ENCODE results near the gene MRPL10.
A peak's percentile ranks its signal among the peaks of the same experiment; 100 is the strongest.

MRPL10 gene

DNA sequence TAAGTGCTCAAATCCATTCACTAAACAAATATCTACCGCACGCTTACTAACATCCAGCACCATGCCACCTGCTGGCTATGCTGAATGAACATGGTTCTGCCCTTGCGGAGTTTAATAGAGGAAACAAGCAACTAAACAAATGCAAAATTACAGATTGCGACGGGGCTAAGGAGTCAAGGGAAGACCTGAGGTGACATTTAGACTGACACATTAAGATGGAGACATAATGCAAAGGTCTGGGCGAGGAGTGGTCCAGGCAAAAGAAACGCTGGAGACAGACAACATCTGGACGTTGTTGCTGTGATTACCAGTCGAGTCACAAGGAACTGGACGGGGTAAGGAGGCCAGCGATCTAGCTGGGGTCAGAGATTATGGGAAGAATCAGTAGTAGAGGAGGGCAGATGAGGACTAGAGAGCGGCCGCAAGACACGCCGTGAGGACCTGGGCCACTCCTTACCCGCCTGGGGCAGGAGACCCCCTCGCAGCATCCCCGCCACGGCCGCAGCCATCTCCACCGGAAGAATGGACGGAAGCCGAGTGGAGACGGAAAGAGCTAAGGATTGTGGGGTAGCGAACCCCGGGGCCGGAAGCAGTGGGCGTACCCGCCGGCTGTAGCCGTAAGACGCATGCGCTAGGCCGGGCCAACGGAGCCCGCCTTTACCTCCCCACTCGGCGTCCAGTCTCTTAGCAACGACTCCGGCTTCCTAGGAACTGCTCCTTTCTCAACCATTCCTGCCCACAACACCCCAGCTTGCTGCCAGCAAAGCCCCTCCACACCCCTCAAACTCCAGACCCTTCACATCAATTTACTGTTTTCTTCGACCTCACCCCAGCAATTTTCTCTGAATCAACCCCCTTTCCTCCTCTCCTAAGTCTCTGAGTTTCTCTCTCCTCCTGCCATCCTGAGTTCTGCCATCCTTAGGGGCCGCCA, at the start of gene MRPL10, which contains the start of gene LRRC46:
TSS of gene MRPL10 (minus strand) at position 539 of the 931 bp plus-strand sequence. CDS start at position 509, 30 bp downstream.
TSS of gene LRRC46 (plus strand) at position 668 of the 931 bp plus-strand sequence. CDS start 320 bp downstream, outside the sequence.
- DNase-seq: peak; percentile 97

DNA sequence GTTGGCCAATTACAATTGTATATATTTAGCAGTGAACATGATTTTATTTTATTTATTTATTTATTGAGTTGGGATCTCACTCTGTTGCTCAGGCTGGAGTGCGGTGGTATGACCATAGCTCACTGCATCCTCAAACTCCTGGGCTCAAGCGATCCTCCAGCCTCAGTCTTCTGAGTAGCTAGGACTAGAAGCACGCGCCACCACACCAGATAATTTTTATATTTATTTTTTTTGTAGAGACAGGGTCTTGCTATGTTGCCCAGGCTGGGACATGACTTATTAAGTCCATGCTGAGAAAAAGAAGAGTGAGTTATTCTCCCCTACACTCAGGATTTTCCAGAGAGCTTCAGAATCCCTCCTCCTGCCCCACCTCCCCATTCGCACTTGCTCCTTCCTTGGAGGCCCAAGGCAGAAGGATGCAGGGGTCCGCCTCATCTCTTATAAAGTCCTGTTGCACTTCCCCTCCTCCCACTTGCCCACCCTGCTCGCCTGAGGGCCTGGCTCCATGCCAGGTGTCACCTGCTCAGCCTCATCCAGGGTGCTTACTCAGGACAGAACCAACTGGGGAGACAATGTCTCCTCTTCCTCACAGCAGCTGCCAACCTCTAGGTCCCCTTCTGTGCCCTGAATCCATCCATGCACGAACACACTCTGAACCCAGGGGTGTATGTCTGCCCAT, 48.6 kb upstream of the MRPL10 start:
- no peak for DNase-seq

DNA sequence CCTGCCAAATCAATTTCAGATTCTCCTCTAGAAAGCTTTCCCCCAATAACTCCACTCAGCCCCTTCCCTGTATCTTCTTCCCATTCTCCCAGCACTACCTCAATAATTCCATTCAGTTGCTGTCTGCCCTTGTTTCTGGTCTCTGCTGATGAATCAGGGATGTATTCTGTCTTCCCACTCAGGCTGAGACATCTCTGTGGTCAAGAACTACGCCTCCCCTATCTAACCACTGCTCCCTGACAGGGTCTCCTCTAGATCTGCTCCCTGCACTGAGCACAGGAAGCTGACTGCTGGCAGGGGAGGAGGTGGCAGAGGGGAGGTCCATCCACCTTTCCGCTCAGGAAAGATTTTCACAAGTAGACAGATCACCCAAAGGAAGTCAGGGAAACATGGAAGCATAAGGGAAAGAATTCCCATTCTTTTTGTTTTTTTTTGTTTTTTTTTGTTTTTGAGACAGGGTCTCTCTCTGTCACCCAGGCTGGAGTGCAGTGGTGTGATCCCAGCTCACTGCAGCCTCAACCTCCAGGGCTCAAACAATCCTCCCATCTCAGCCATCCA, 47.8 kb upstream of the MRPL10 start:
- DNase-seq: no peak

DNA sequence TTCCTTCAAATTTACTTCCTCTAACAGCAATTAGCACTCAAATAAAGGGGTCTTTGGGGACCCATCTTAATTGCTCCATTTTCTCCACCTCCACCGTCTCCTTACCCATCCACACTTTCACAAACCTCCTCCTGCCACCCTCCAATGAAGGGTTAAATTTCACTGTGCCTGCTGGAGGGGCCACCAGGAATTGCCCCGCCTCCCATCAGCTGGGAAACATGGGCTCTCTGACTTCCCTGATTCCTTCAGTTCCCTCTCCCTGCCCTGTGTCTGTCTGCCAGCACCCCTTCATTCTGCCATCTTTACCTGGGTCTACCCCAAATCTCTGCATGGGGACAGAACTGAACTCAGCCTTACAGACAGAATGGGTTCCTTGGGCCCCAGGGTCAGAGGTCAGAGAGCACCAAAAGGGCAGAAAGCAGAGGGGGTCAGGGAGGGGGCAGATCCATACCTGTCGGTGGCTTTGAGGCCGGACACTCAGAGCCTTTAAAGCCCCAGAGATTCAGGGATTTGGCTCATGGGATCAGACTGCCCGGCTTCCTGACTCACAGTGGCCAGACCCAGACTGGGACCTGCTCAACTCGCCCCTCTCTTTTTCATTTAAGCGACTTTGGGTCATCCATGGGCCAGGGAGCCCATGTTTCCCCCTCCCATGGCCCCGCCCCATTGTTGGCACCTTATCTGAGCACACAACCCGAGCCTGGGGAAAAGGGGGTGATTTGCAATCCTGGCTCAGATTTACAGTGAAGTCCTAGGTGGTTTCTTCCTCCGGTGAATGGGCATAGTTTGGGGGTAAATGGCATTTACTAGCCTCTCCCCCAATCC, 47.1 kb upstream of the MRPL10 start:
- no peak for DNase-seq

DNA sequence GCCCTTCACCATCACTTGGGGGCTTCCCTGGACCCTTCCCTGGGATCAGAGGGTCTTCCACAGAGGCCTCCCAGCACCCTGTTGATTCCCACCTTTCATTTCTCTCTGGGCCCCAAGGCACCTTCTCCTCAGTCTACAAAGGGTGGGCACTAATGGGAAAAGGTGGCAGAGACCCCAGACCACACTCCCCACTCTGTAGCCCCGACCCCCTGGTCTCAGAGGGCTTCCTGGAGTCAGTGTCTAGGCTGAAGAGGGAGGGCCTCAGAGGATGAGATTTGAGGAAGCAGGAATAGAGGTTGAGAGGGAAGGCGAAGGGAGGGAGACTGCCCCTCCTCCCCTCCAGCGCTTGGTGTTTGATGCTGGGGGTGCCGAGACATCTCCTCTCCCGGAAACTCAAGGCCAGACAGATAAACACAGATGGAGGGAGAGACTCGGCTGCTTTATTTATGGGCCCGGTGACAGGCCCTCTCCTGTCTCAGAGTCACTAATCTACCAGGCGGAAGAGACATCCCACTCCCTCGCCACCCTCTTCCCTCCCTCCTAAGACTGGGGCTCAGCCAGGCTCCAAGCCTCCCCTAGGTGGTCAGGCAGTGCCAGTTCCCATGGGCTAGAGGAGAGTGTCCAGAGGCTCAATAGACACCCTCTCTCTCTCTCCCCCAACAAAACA, 46.2 kb upstream of the MRPL10 start:
- no peak for DNase-seq

DNA sequence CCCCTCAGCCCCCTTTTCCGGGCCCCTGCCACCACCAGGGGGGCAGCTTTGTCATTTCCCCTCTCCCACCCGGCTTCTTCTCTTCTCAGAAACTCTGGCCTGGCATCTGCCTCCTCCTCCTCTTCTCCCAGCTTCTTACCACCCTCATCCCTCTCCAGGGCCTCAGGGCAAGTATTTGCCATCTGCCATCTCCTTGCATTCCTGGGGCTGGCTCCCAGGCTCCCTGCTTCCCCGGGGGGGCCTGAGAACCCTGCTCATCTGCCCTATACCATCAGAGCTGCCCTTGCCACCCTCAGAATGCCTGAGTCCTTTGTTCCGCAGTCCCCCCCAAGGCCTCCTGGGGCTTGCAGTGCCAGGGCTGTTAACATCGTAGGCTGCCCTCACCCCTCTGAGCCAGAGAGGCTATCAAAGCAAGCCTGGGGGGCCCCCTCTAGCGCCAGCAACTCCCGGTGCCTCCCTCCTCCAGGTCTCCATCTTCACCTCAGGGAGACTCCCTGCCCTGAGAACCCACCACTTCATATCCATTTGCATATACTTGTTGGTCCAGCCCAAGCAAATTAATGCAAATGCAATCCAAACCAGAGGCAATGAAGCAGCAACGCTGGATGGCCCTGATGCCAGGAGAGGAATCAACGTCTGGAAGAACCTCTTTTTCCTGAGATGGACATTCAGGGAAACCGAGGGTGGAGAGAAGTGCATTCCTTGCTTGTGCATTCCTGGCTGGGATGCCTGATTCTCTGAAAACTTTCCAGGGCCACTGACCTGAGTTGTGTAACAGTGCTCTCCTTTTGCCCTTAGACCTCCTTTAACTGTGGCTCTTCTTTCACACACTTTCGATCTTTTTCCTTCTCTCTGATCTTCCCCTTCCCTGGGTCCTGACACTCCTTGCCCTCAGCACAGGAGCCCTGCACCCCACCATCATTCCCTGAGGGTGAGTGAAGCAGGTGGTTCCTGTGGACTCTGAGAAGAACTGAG, 44.0 kb upstream of the MRPL10 start:
- no peak for DNase-seq

DNA sequence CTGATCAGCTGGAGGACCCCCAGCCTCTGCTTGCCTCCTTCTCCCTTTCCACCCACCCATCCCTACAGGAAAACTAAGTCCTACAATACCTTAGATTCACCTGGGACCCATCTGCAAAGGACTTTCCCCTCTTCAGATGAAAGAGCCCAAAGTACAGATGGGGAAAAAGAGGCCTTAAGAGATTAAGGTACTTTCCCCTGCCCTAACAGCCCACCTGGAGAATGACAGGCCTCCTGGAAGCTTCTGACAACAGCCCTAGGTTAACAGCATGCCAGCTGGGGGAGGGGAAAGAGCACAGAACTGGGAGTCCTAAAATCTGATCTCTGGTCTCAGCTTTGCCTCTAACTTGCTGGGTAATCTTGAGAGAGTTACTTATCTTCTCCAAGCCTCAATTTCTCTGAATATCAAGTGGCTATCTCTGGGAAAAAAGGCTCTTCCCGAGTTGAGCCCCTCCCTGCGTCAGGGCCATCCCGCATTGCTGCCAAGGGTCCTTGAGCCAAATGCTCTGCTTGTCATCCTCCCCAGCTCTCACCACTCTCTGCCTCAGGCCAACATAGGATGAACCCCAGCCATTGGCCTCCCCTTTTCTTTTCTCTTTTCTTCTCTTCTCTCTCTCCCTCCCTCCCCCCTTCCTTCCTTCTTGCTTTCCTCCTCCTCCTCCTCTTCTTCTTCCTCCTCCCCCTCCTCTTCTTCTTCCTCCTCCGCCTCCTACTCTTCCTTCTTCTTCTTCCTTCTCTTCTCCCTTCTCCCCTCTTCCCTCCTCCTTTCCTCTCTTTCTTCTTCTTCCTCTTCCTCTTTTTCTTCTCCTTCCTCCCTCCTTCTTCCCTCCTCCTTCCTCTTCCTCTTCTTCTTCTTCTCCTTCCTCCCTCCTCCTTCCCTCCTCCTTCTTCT, 42.1 kb upstream of the MRPL10 start:
- no peak for DNase-seq

DNA sequence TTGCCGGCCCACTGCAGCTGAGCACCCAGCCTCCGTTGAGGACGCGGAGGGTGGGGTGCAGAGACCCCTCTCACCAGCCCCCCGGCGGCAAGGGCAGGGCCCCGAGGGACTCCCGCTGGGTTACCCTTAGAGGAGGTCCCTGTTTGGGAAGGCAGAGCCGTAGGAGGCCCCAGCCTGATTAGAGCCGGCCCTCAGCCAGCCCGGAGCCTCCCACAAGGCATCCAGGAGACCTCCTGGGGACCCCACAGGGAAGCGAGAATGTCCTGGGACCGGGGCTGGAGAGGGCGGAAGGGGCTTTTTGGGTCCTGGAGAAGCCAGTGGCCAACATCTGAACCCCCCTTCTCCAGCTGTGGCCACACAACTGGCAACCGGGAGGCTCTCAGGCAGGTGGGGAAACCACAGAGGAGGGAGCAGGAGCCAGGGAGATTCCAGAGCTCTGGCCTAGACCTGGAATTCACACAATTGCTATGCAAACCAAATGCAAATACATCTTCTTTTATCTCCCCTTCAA, 41.4 kb upstream of the MRPL10 start:
- no peak for DNase-seq

DNA sequence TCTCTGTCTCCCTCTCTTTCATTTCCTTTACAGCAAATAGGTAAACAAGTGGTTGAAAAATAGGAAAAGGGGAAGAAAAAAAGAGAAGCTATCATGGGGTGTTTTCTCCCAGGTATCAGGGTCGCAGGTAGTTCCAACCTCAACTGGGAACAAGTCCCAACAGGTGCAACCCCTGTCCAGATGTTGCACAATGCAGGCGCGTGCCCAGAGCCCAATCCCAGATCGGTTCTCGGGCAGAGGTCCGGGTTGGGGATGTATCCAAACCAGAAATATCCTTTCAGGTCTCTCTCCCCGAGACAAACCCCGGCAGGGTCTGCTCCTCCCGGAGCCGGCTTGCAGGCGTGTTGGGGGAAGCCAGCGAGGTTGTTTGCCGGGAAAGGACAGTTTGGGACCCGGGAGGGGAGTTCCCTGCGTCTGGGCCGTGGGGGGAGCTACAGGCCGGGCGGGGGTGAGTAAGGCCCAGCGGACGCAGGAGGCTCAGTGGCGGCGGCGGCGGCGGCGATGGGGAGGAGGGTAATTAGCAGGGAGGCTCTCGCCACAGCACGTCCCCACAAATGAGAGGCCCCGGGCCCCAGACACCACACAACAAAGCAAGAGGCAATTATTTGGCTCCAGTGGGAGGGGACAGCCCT, 40.8 kb upstream of the MRPL10 start:
- peak; percentile 62 for DNase-seq

DNA sequence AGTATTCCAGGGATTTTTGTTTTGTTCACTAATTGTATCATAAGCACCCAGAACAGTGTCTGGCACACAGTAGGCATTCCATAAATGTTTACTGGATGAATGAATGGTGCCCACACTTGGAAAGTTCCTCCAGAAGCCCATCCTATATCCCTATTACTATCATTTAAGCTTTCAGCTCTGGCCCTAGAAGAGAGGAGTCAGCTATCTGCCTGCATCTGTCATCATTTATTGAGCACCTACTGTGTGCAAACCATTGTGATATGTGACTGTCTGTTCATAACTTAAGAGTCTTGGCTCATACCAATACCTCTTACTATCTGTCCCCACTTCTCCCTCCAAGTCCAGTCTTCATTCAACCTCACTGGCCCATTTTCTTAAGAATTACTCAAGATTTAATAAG, 39.7 kb upstream of the MRPL10 start:
- DNase-seq: no peak

DNA sequence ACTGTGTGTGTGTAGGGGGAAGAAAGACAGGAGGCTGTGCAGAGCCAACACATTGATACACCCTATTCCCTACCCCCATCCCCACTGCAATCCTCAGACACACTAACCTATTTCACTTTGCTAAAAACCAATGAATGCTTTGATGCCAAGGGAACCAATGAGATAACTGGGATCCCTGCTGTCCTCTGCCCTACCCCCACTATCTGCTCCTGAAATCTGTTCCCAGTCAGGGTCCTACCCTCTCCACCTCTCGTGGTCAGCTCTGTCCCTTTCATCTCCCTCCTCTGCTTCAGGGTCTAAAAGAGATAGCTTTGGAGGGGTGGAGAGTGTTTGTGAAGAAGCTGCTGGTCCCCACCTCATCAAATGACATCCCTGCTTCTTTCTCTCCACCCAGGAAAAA, 38.7 kb upstream of the MRPL10 start:
- no peak for DNase-seq

DNA sequence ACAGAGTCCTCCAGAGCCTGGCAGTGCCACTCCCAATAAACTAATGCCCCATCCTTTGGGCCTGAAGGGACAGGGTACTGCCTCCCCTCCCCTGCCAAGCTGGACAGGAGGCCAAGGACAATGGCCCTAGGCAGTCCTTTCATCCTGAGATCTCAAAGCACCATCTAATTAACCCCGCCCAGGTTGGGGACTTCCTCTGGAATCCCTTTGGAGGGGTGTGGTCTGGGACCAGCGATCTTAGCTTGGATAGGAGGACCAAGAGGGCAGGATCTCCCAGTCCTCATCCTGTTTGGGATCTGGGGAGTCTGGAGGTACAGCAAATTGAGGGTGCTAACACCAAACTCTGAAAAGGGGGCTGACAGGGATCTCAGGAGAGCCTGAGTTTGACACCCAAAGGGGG, 37.8 kb upstream of the MRPL10 start:
- DNase-seq: no peak

DNA sequence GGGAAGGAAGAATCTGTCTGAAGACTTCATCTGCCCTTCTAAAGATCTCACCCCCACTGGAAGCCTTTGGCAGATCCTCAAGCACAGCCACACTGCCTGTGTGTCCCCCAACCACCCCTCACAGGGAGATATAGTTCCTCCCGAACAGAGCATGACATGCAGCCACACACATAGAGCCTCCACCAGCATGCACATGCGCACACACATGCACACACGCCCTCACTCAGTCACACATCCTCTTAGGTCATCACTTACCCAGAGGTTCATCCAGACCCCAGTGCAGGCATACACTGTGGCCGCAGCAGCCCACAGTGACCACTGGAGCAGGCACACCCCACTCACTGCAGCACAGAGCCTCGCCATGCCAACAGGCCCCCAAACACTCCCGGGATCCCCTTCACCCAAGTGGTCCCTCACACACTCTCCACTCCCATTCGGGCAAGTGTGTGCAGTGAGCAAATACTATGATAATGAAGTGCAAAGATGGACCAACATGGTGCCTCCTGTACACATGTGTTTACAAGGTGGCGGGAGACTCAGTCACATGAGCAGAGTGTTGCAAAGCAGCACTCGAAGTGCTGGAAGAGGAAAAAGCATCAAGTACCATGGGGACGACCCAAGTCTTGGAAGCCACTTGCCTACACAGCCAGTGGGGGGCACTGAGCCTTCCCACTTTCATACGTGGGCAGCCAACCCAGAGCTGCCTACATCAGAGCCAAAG, 36.6 kb upstream of the MRPL10 start:
- DNase-seq: no peak

DNA sequence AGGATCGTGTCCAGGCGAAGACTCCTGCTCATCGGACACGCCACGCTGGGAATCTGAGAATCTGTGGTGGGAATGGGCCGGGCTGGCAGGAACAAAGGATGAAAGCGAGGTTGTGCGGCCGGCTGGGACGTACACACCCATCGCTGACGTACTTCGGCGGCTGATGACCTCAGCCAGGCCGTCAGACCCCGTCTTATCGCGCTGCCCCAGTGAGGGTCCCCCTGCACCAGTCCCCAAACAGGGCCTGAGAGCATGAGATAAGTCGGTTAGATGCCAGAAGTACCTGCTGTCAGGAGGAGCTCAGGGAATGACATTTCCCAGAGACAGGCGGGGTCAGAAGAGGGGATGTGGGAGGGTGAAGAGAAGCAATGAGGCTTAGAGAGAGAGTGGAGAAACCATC, 35.6 kb upstream of the MRPL10 start:
- no peak for DNase-seq

DNA sequence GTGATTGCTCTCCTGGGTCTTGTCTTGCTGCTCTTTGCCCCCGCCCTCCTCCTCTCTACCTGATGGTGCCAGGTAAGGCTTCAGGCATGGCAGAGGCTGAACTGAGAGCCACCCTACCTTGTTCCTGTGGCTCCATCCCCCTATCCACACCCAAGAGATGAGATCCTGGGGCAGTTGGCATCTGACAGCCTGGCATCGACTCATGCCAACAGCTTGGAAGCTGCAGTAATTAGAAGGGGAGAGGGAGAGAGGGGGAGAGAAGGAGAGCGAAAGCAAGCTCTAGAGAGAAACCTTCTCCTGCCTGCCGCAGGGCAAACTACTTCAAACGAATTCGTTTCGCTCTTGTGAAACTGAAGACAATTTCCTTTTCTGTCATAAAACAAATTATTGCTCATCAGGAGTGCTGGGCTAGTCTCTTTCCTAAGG, 33.5 kb upstream of the MRPL10 start:
- DNase-seq: no peak

DNA sequence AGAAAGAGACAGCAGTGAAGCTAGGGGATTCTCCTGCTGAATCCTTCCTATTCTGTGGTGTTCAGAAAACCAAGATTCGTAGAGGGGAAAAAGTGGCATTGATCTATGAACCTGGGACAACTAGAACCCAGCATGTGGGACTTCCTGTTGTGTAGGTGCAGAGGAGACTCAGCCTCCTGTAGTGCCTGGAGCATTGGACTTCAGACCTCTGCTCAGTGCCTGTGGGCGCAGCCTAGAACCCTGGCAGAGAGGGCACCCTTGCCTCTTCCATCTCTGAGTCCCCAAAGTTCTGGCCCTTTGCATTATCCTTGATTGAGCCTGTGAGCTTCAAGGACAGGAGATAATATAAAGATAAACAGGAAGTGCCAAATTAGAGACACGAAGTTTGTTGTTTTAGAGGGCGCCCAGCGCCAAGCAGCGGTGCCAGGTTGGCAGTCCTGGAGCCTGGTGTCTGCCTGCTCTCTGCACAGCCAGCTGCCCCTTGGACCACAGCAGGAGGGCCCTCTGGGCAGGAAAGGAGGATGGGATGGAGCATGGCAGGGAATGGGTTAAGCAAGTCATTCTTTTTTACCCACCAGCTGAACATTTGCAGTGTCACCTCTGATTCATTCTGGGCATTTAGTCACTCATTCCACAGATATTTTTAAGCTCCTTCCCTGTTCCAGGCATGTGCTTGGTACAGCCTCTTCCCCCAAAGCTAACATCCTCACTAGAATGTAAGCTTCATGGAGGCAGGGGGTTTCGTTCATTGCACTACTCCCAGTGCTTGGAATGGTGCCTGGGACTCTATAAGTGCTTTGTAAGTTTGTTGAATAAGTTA, 31.5 kb upstream of the MRPL10 start:
- DNase-seq: no peak

DNA sequence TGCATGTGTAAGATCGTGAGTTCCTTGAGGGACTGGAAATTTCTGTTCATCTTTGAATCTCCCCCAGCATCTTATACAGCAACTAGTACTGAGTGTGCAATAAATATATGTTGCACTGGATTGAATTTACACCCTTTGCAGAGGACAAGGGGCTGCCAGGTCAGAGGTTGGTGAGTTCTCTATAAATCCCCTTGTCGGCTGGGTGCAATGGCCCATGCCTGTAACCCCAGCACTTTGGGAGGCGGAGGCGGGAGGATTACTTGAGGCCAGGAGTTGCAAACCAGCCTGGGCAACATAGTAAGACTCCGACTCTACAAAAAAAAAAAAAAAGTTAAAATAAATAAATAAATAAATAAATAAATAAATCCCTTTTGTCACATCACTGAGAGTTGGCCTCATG, 29.0 kb upstream of the MRPL10 start:
- DNase-seq: no peak

All from retina (tissue), 1 donor.